Prostate gland (tissue), 2 donors: ENCODE results near the gene NR1I3. TPM values are rescaled to one million over a fixed set of nuclear protein-coding genes. Genes with fewer than 3 reads are reported as not detected.

ENCODE experiments used
- DNase-seq: peaks from one replicate; pipeline ENCODE4 v3.0.0-alpha.2; 2019; ENCODE audit warnings: low spot score
- H3K27ac ChIP-seq, 2 donors: fragments of 200-600 bp; sonication (generic); 2 replicates each; pipeline ENCODE4 v1.5.1; 2017 to 2019
- H3K27me3 ChIP-seq: fragments of 200-600 bp; sonication (generic); replicated peaks from 2 replicates; pipeline ENCODE4 v1.5.1; 2019; ENCODE audit not compliant: insufficient read depth
- H3K36me3 ChIP-seq, 2 donors: fragments of 200-600 bp; sonication (generic); 1 replicate in 1 of 2; 2 replicates in 1 of 2; pipeline versions ENCODE4 v1.5.1 to v1.8.1; 2017 to 2019
- H3K4me1 ChIP-seq: fragments of 200-600 bp; sonication (generic); replicated peaks from 2 replicates; pipeline ENCODE4 v1.5.1; 2019
- H3K4me3 ChIP-seq, 2 donors: fragments of 200-600 bp; sonication (generic); 2 replicates each; pipeline ENCODE4 v1.5.1; 2017 to 2019
- H3K9me3 ChIP-seq: fragments of 200-600 bp; sonication (generic); 2 replicates; pipeline ENCODE4 v1.5.1; 2017
- POLR2A ChIP-seq: fragments of 450-650 bp; IDR thresholded peaks from one replicate; pipeline ENCODE4 v1.6.1; 2016; ENCODE audit warnings: antibody characterized with exemption, mild to moderate bottlenecking
- POLR2AphosphoS5 ChIP-seq: sonication (generic); formaldehyde crosslinking; IDR thresholded peaks from one replicate; pipeline ENCODE4 v1.6.1; 2017; ENCODE audit warnings: antibody characterized with exemption
- whole genome bisulfite sequencing: methylation state at CpG from one replicate; pipeline ENCODE4 v1.1.5; 2018; 5-methylcytosine and 5-hydroxymethylcytosine counted together
- intact Hi-C: fragments of 100-400 bp; cut with DNase I; formaldehyde crosslinking; loops from one replicate; pipeline ENCODE4 v1.14.2; 2022
- total RNA-seq, 2 donors: library from RNA; depleted of rRNA; stranded (reverse); fragments of >200 nt; gene quantifications; one replicate each; pipeline ENCODE4 v1.1.0, GENCODE V29; 2016
- TF ChIP-seq, protein P1 (sequence below), 4 experiments: fragments of 200-600 bp in 2 of 4; fragments of 450-650 bp in 2 of 4; sonication (generic) in 2 of 4; IDR thresholded peaks; 1 replicate in 3 of 4; 2 replicates in 1 of 4; pipeline ENCODE4 v1.5.1; 2016 to 2019; ENCODE audit warnings: antibody characterized with exemption in 4 of 4, mild to moderate bottlenecking in 2 of 4, moderate library complexity in 2 of 4

NR1I3 gene
- total RNA-seq, 2 donors from 2014 or later, result not detected

DNA sequence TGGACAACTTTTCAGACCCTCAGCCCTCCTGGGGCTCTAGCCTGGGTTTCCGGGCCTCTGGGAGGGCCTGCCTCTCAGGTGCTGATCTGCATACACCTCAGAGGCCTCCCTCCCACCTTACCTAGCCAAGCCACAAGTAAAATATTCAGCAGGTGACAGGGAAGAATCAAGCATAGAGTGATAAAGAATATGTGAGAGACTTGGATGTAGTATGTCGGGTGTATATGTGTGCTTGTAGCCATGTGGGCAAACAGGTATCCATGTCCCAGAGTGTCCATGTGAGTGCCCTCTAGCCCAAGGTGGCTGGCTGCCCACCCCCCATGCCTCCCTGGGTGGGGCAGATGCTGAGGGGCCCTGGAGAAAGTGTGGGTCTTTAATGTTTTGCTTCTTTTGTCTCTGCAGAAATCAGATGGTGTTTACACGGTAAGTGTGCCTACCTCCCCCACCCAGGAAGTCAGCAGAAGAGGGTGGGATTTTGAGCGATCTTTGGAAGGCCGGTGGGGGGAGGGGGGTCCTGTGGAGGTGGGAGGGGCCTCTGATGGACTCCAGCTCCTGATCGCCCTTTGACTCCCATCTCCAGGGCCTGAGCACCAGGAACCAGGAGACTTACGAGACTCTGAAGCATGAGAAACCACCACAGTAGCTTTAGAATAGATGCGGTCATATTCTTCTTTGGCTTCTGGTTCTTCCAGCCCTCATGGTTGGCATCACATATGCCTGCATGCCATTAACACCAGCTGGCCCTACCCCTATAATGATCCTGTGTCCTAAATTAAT lies 19.5 kb downstream of the NR1I3 start:
- H3K27ac ChIP-seq, result no peak overlapping the region
- intact Hi-C loops, result no loop called here
- H3K9me3 ChIP-seq, result no peaks in the 10 kb centered on the region
- H3K4me3 ChIP-seq, result no peak overlapping the region
- 60% methylated on average over 8 of the region's 8 CpGs for WGBS
- no peak for DNase-seq
- no peak for TF ChIP-seq POLR2AphosphoS5
- TF ChIP-seq, protein P1, sequence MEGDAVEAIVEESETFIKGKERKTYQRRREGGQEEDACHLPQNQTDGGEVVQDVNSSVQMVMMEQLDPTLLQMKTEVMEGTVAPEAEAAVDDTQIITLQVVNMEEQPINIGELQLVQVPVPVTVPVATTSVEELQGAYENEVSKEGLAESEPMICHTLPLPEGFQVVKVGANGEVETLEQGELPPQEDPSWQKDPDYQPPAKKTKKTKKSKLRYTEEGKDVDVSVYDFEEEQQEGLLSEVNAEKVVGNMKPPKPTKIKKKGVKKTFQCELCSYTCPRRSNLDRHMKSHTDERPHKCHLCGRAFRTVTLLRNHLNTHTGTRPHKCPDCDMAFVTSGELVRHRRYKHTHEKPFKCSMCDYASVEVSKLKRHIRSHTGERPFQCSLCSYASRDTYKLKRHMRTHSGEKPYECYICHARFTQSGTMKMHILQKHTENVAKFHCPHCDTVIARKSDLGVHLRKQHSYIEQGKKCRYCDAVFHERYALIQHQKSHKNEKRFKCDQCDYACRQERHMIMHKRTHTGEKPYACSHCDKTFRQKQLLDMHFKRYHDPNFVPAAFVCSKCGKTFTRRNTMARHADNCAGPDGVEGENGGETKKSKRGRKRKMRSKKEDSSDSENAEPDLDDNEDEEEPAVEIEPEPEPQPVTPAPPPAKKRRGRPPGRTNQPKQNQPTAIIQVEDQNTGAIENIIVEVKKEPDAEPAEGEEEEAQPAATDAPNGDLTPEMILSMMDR (IDR thresholded peaks at IDR 0.05), result no peak
- TF ChIP-seq POLR2A, result no peak
- H3K27me3 ChIP-seq, result no peaks in the 10 kb centered on the region
- peaks cover 2 to 4% of the 10 kb centered on the region in 2 donors for H3K36me3 ChIP-seq
- H3K4me1 ChIP-seq, result no peaks in the 10 kb centered on the region

DNA sequence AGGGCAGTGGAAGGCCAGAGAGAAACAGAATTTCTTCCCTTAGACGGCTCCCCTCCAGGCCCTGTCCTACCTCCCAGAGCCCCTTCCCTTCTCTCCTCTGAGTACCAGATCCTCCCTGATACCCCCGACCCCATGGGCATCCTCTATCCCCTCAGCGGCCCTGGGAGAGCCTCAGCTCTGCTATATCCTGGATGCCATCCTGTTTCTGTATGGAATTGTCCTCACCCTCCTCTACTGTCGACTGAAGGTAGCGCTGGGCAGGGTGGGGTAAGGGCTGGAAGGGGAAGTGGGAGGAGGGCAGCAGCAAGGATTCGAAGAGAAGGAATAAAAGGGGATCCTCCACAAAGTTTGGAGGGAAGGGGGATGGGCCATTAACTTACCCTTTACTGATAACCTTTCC lies 20.2 kb downstream of the NR1I3 start:
- no peak for DNase-seq
- H3K27ac ChIP-seq, result no peak overlapping the region
- no peak overlapping the region for H3K4me3 ChIP-seq
- 73% methylated on average over 6 of the region's 6 CpGs for WGBS
- no peaks in the 10 kb centered on the region for H3K4me1 ChIP-seq
- intact Hi-C loops, result no loop called here
- H3K36me3 ChIP-seq, result peaks cover 8 to 11% of the 10 kb centered on the region in 2 donors
- TF ChIP-seq POLR2A (no peak), POLR2AphosphoS5 (no peak)
- TF ChIP-seq, protein P1 (IDR thresholded peaks at IDR 0.05), result no peak
- H3K27me3 ChIP-seq, result no peaks in the 10 kb centered on the region
- H3K9me3 ChIP-seq, result no peaks in the 10 kb centered on the region

DNA sequence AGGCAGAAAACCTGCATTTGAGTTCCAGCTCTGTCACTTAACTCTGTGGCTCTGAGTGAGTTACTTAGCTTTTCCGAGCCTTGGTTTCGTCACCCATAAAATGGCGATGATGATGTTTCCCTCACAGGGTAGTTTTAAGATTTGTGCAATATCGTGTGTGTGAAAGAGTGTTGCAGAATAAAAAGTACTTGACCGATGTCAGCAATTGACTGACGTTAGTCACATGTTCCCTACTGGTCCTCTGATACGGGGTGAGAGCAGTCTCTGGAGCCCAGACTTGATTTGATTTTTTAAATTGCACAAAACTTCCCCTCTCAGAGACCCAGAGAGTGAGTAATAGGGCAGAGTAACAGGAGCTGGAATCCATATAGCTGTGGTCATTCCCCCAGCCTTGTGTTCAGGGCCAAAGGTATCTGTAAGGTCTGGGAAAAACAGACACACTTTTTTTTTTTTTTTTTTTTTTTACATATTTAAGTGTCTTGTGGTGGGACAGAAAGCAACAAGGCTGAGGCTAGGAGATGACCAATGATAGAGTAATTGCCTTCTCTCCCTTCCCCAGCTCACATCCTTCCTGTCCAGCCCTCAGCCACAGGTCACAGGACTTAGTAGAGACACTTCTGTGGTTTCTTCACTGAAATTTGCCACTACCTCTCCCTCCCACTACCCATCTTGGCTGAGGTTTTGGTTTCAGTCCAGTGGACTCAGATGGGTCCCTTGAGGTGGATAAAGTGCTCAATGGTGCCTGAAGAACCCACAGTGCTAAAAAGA lies 20.9 kb downstream of the NR1I3 start:
- no peak for TF ChIP-seq POLR2AphosphoS5
- TF ChIP-seq, protein P1 (IDR thresholded peaks at IDR 0.05), result no peak
- no peak for TF ChIP-seq POLR2A
- intact Hi-C loops, result no loop called here
- Histone ChIP-seq H3K36me3 (peaks cover 8 to 18% of the 10 kb centered on the region in 2 donors), H3K4me3 (no peak overlapping the region), H3K4me1 (no peaks in the 10 kb centered on the region), H3K27ac (no peak overlapping the region), H3K9me3 (no peaks in the 10 kb centered on the region), H3K27me3 (no peaks in the 10 kb centered on the region)
- DNase-seq, result no peak
- 70% methylated on average over 7 of the region's 7 CpGs for WGBS

DNA sequence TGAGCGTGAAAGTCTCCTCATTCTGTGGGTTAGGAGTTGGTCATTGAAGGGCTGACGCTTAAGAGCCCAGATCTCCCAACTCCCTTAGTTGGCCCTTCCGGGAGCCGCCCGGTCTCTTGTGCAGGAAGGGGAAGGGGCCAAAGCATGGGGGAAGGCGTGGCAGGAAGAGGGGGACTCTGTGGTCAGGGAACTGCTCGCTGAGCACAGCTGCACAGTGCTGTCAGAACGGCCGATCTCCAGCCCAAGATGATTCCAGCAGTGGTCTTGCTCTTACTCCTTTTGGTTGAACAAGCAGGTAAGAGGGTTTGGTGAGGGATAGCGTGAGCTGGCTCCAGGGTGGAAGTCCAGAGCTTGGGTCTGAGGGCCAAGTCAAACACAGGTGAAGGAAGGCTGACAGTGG lies 22.9 kb downstream of the NR1I3 start, which contains the start of gene FCER1G:
Gene FCER1G, plus strand, starts transcription at position 220 of the 400 bp plus-strand sequence. Its CDS starts 27 bp downstream, at position 247.
- DNase-seq, result no peak
- intact Hi-C loops, result no loop called here
- Histone ChIP-seq H3K4me3 (no peak within 1 kb of the TSS), H3K36me3 (peaks cover 8 to 22% of the 10 kb centered on the region in 2 donors), H3K27ac (no peak within 1 kb of the TSS), H3K9me3 (no peaks in the 10 kb centered on the region), H3K4me1 (no peaks in the 10 kb centered on the region), H3K27me3 (no peaks in the 10 kb centered on the region)
- TF ChIP-seq POLR2A (no peak), POLR2AphosphoS5 (no peak)
- TF ChIP-seq, protein P1 (IDR thresholded peaks at IDR 0.05), result no peak
- WGBS, result 75% methylated on average over 10 of the region's 10 CpGs
